Mesenchymal stem cell (in vitro differentiated cells and primary cell): Measurements from ENCODE around the gene SYTL3.
A peak's percentile ranks its signal among the peaks of the same experiment; 100 is the strongest.

ENCODE experiments used
- DNase-seq: peaks from one replicate; pipeline ENCODE4 v3.0.0-alpha.2; 2013
- H2AFZ ChIP-seq: one replicate; pipeline ENCODE4 v1.6.1; 2013; ENCODE audit warnings: low read depth, mild to moderate bottlenecking, control low read depth, inconsistent platforms, low read length, moderate library complexity
- H2AK5ac ChIP-seq: 2 replicates; pipeline ENCODE4 v1.6.1; 2013; ENCODE audit warnings: low read length, moderate library complexity, mild to moderate bottlenecking, inconsistent platforms; ENCODE audit not compliant: severe bottlenecking
- H2BK120ac ChIP-seq: one replicate; pipeline ENCODE4 v1.6.1; 2013; ENCODE audit warnings: low read depth, mild to moderate bottlenecking, inconsistent platforms, low read length, moderate library complexity
- H2BK12ac ChIP-seq, 2 experiments: one replicate each; pipeline ENCODE4 v1.6.1; 2013; ENCODE audit warnings: inconsistent platforms in 2 of 2, low read length in 2 of 2, mild to moderate bottlenecking in 2 of 2, moderate library complexity in 2 of 2, control low read depth in 1 of 2
- H2BK15ac ChIP-seq: one replicate; pipeline ENCODE4 v1.6.1; 2013; ENCODE audit warnings: mild to moderate bottlenecking, low read depth, inconsistent platforms; ENCODE audit not compliant: poor library complexity, severe bottlenecking
- H2BK5ac ChIP-seq: 2 replicates; pipeline ENCODE4 v1.6.1; 2013; ENCODE audit warnings: low read depth, mild to moderate bottlenecking, low read length, control low read depth, inconsistent platforms; ENCODE audit not compliant: poor library complexity, severe bottlenecking
- H3K14ac ChIP-seq, 2 experiments: one replicate each; pipeline ENCODE4 v1.6.1; 2013; ENCODE audit warnings: inconsistent platforms in 2 of 2, low read length in 2 of 2, control low read depth in 1 of 2, mild to moderate bottlenecking in 1 of 2, moderate library complexity in 1 of 2
- H3K18ac ChIP-seq, 2 experiments: one replicate each; pipeline ENCODE4 v1.6.1; 2013; ENCODE audit warnings: inconsistent platforms in 2 of 2, low read length in 2 of 2, control low read depth in 1 of 2, low read depth in 1 of 2, mild to moderate bottlenecking in 1 of 2
- H3K23ac ChIP-seq, 2 experiments: one replicate each; pipeline ENCODE4 v1.6.1; 2013; ENCODE audit warnings: inconsistent platforms in 2 of 2, low read length in 2 of 2, mild to moderate bottlenecking in 2 of 2, moderate library complexity in 2 of 2, control low read depth in 1 of 2
- H3K27ac ChIP-seq: 2 replicates; pipeline ENCODE4 v1.5.1; 2013; ENCODE audit warnings: mild to moderate bottlenecking, moderate library complexity, low read length, control low read depth, inconsistent platforms; ENCODE audit not compliant: poor library complexity, severe bottlenecking
- H3K27me3 ChIP-seq, 2 experiments: 2 replicates each; pipeline versions ENCODE4 v1.6.1 to v1.7.0; 2013; ENCODE audit warnings: low read length in 2 of 2, mild to moderate bottlenecking in 2 of 2, moderate library complexity in 2 of 2, control low read depth in 1 of 2, inconsistent platforms in 1 of 2; ENCODE audit not compliant: control insufficient read depth in 1 of 2, insufficient read depth in 1 of 2
- H3K36me3 ChIP-seq, 2 experiments: 2 replicates each; pipeline versions ENCODE4 v1.6.1 to v1.7.0; 2013; ENCODE audit warnings: low read length in 2 of 2, control low read depth in 1 of 2, inconsistent platforms in 1 of 2, low read depth in 1 of 2, mild to moderate bottlenecking in 1 of 2; ENCODE audit not compliant: insufficient read depth in 2 of 2, control insufficient read depth in 1 of 2
- H3K4ac ChIP-seq, 2 experiments: one replicate each; pipeline ENCODE4 v1.6.1; 2013; ENCODE audit warnings: inconsistent platforms in 2 of 2, low read length in 2 of 2, mild to moderate bottlenecking in 2 of 2, moderate library complexity in 2 of 2, control low read depth in 1 of 2, low read depth in 1 of 2
- H3K4me1 ChIP-seq: 2 replicates; pipeline ENCODE4 v1.6.1; 2013; ENCODE audit warnings: low read depth, low read length, control low read depth; ENCODE audit not compliant: control insufficient read depth, insufficient read depth
- H3K4me2 ChIP-seq: 2 replicates; pipeline ENCODE4 v1.6.1; 2013; ENCODE audit warnings: low read length, mild to moderate bottlenecking, inconsistent platforms; ENCODE audit not compliant: poor library complexity, severe bottlenecking
- H3K4me3 ChIP-seq, 2 experiments: 2 replicates each; pipeline versions ENCODE4 v1.5.1 to v1.7.0; 2013; ENCODE audit warnings: low read length in 2 of 2, mild to moderate bottlenecking in 2 of 2, control low read depth in 1 of 2, low read depth in 1 of 2; ENCODE audit not compliant: insufficient read depth in 1 of 2
- H3K79me1 ChIP-seq: replicated peaks from 2 replicates; pipeline ENCODE4 v1.6.1; 2013; ENCODE audit warnings: mild to moderate bottlenecking, control low read depth, low read length, inconsistent platforms; ENCODE audit not compliant: poor library complexity, severe bottlenecking
- H3K9ac ChIP-seq: 2 replicates; pipeline ENCODE4 v1.7.0; 2013; ENCODE audit warnings: mild to moderate bottlenecking, low read length, moderate library complexity
- H3K9me3 ChIP-seq: 2 replicates; pipeline ENCODE4 v1.7.0; 2013; ENCODE audit warnings: mild to moderate bottlenecking, low read length; ENCODE audit not compliant: control insufficient read depth
- H4K8ac ChIP-seq: one replicate; pipeline ENCODE4 v1.6.1; 2013; ENCODE audit warnings: inconsistent platforms, mild to moderate bottlenecking, low read length, moderate library complexity
- H4K91ac ChIP-seq: one replicate; pipeline ENCODE4 v1.6.1; 2013; ENCODE audit warnings: mild to moderate bottlenecking, low read length, inconsistent platforms
- WGBS: methylation state at CpG from one replicate; pipeline ENCODE4 v1.1.7; 2013; ENCODE audit warnings: mixed read lengths; 5-methylcytosine and 5-hydroxymethylcytosine counted together

The SYTL3 gene

DNA sequence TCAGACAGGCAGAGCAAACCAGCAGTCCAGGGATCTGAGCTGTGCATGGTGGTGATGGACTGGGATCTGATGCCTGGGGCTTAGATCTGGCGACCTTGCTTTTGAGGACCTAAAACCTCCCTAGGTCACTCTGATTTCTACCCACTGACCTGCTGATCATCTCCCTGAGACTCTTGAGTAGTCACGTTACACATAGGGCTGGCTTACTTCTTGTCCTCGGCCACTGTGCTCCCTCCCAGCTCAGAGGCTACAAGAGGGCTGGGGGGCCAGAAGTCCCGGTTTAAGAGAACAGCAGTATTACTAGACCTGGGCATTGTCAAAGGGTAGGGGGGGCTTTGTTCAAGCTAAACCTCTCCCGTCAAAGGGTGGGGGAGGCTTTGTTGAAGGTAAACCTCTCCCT lies 10.8 kb upstream of the SYTL3 start:
- Histone ChIP-seq H3K23ac (no peak overlapping the region), H3K18ac (no peak overlapping the region), H2BK120ac (no peak overlapping the region), H2BK12ac (no peak overlapping the region), H2BK5ac (no peak overlapping the region), H2AFZ (no peak overlapping the region), H2AK5ac (no peak overlapping the region), H3K9ac (no peak overlapping the region), H2BK15ac (no peak overlapping the region), H4K8ac (no peak overlapping the region), H3K4me1 (peaks cover 9% of the 10 kb centered on the region), H3K79me1 (peaks cover 11% of the 10 kb centered on the region), H4K91ac (no peak overlapping the region), H3K36me3 (peaks cover 23 to 54% of the 10 kb centered on the region in 2 experiments), H3K27ac (no peak overlapping the region), H3K4me2 (no peak overlapping the region), H3K4ac (no peak overlapping the region), H3K4me3 (no peak overlapping the region), H3K14ac (no peak overlapping the region), H3K9me3 (no peaks in the 10 kb centered on the region), H3K27me3 (no peaks in the 10 kb centered on the region)
- WGBS = 90% methylated on average over 4 of the region's 5 CpGs
- DNase-seq = no peak

DNA sequence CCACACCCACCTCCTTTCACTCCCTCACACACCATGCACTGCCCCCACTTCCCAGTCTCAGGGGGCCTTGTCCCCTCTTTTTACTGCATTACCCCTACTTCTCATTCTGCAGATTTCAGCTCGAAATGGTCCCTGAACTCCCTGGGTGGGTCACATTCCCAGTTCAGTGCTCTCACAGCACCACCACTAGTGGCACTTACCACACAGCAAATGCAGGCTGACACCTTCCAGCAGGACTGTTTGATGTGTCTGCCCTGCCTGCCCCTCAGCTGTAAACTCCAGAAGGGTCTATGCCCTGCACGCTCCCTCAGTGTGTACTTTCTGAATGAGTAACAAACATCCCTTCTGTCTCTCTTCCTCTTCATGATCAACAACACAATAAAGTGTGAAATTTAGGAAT lies 9.3 kb upstream of the SYTL3 start:
- Histone ChIP-seq H3K23ac (no peak overlapping the region), H2BK5ac (no peak overlapping the region), H3K36me3 (peaks cover 18 to 43% of the 10 kb centered on the region in 2 experiments), H2BK120ac (no peak overlapping the region), H3K9ac (peak overlapping the region; percentile 16), H3K4me1 (peaks cover 9% of the 10 kb centered on the region), H3K4me3 (no peak overlapping the region), H3K79me1 (peaks cover 13% of the 10 kb centered on the region), H3K14ac (no peak overlapping the region), H4K8ac (no peak overlapping the region), H3K4me2 (no peak overlapping the region), H3K27ac (no peak overlapping the region), H3K9me3 (no peaks in the 10 kb centered on the region), H3K27me3 (no peaks in the 10 kb centered on the region), H3K4ac (no peak overlapping the region), H2BK12ac (no peak overlapping the region), H2AFZ (no peak overlapping the region), H2AK5ac (no peak overlapping the region), H4K91ac (no peak overlapping the region), H2BK15ac (no peak overlapping the region), H3K18ac (no peak overlapping the region)
- DNase-seq = no peak
- 99% methylated on average over 2 of the region's 2 CpGs for WGBS

- Histone ChIP-seq H3K4me2 (peak overlapping the region; percentile 58), H4K91ac (peak overlapping the region; percentile 52), H2BK15ac (peak overlapping the region; percentile 68), H3K4me1 (peaks cover 9% of the 10 kb centered on the region), H3K36me3 (peaks cover 10 to 30% of the 10 kb centered on the region in 2 experiments), H3K4me3 (peak overlapping the region in 1 of 2 experiments; percentile 88), H2BK5ac (no peak overlapping the region), H2AFZ (no peak overlapping the region), H3K4ac (peak overlapping the region in 1 of 2 experiments; percentile 51), H3K9me3 (no peaks in the 10 kb centered on the region), H3K27ac (peak overlapping the region; percentile 68), H2AK5ac (no peak overlapping the region), H3K27me3 (no peaks in the 10 kb centered on the region), H4K8ac (peak overlapping the region; percentile 80), H2BK120ac (no peak overlapping the region), H2BK12ac (peak overlapping the region in 1 of 2 experiments; percentile 37), H3K14ac (no peak overlapping the region), H3K18ac (peak overlapping the region in 1 of 2 experiments; percentile 61), H3K9ac (peak overlapping the region; percentile 99), H3K79me1 (peaks cover 11% of the 10 kb centered on the region), H3K23ac (no peak overlapping the region)
- WGBS = 46% methylated on average over 7 of the region's 8 CpGs
- peak; percentile 83 for DNase-seq
Observed at GRCh38 chr6:158642097-158642601, 7.7 kb upstream of the SYTL3 start.

- Histone ChIP-seq H3K18ac (peak overlapping the region; percentile 97 to 98), H3K23ac (peak overlapping the region in 1 of 2 experiments; percentile 91), H4K8ac (peak overlapping the region; percentile 90), H2BK5ac (peak overlapping the region; percentile 76), H3K4ac (peak overlapping the region; percentile 94 to 99), H3K4me3 (peak overlapping the region; percentile 88 to 99), H2BK12ac (no peak overlapping the region), H3K36me3 (peaks cover 4 to 21% of the 10 kb centered on the region in 2 experiments), H3K9me3 (no peaks in the 10 kb centered on the region), H3K14ac (peak overlapping the region in 1 of 2 experiments; percentile 96), H4K91ac (peak overlapping the region; percentile 97), H2AK5ac (no peak overlapping the region), H2AFZ (peak overlapping the region; percentile 66), H3K4me2 (peak overlapping the region; percentile 75), H3K27me3 (no peaks in the 10 kb centered on the region), H2BK15ac (peak overlapping the region; percentile 2), H3K4me1 (peaks cover 7% of the 10 kb centered on the region), H2BK120ac (peak overlapping the region; percentile 85), H3K9ac (peak overlapping the region; percentile 99), H3K27ac (peak overlapping the region; percentile 14), H3K79me1 (peaks cover 8% of the 10 kb centered on the region)
- DNase-seq = no peak
- 8% methylated on average over 21 of the region's 21 CpGs for WGBS
Observed at GRCh38 chr6:158643836-158644230, 6.0 kb upstream of the SYTL3 start.
